Stimulated activated CD8-positive, alpha-beta memory T cell treated with anti-CD3 and anti-CD28 coated beads, Interleukin-15, amount 100 ng/mL, for 48 hours (primary cell): ENCODE measurements around the gene KCNK13.
"Not testable (repeated sequence)": the region's sequence is repeated elsewhere in the genome, so short reads cannot be mapped to it uniquely, and the experiment has no call there.

ENCODE experiments used
- DNase-seq, 2 donors: peaks; one replicate each; pipeline ENCODE4 v3.0.0-alpha.2; 2020; ENCODE audit warnings: low read depth in 2 of 2

The KCNK13 gene

DNA sequence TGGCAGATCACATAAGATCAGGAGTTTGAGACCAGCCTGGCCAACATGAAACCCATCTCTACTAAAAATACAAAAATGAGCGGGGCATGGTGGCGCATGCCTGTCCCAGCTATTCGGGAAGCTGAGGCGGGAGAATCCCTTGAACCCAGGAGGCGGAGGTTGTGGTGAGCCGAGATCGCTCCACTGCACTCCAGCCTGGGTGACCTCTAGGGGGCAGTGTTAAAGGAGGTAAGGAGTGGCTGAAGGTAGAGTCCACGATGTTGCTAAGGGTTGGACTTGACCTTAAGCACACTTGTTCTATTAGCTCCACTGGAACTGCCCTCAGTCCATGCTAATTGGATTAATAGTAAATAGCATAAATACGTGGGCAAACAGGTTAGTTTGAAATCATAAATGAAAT is 132.1 kb downstream of the KCNK13 start:
- no peak for DNase-seq

DNA sequence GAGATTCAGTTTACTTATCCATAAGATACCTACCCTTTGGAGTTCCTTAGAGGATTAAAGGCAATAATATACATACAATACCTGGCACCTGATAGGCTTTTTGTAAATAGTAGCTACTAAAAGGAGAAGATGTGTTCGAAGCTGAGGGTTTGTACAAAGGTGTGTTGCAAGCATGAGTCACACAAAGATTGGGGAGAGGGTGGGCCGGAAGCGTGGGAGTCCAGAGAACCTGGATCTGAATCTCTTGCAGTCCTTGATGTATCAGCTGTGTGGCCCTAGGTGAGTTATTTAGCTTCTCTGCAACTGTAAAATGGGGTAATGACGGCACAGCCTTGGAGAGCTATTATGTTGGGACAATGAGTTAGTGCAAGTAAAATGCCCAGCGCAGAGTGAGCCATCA is 132.9 kb downstream of the KCNK13 start:
- DNase-seq = no peak

- DNase-seq = no peak
These were observed 136.8 kb downstream of the KCNK13 start for GRCh38 chr14:90198541-90199060.

- not testable (repeated sequence) for DNase-seq
These were observed 138.8 kb downstream of the KCNK13 start for GRCh38 chr14:90200546-90200945.

DNA sequence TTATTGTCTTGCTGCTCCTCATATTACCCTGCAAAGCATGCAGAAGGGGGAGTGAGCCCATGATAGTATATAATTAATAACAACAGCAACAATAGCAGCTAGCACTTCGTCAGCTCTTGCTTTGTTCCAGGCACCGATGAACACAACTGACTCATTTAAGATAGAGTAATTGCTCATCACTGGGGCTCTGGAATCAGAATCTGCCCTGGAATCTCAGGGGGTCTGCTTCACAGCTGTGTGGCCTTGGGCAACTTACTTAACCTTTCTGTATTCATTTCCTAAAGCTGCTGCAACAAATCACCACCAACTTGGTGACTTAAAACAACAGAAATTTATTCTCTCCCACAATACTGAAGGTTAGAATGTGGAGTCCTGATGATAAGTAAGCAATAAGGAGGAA is 139.6 kb downstream of the KCNK13 start:
- DNase-seq = no peak

DNA sequence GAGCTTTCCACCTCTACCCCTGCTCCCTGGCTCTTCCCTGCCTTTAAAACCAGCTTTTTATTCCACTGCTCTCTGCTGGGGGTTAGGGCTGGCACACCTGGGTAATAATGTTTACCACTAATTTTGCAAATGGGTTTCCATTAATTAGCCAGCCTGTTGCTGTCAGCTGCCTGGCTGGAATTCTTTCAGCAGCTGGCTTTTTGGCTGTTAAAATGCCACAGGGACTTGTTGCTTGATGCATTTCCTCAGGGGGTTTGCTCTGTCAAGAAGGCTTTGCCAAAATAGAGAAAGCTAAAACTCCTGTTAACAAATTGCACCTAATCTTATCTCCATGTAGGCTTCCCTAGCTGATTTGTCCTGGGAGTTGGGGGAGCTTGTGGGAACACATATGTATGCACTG is 142.7 kb downstream of the KCNK13 start:
- DNase-seq = no peak

DNA sequence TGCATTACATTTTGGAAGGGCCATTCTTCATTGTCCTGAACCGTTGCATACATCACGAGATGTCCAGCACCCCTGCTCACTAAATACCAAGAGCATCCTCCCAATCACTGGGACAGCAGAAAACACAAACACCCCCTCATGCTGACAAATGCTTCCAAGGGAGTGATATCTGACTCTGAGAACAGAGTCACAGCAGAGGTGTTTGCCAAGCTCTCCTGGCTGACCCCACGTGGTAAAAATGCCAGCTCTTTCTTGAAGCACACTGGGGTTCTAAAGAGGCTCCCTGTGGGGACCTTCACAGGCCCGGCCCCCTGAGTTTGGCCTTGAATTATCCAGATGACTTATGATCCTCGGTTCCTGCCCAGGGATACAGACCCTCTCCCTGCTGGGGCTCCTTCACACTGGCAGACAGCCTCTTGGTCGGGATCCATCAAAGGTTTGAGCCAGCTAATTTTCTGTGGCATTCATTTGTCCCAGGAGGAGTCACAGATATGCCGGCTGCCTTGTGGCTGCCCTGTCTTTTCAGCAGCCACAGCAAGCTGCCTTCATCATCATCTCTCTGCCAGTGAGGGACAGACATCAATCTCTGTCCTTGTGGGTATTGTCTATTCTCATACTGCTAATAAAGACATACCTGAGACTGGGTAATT is 151.4 kb downstream of the KCNK13 start:
- no peak for DNase-seq

GRCh38 chr14:90228478-90228877 is 166.7 kb downstream of the KCNK13 start:
- no peak for DNase-seq

GRCh38 chr14:90229942-90230341 is 168.1 kb downstream of the KCNK13 start:
- not testable (repeated sequence) for DNase-seq
